ENCODE measurements around the gene GPC5.

The GPC5 gene

GRCh38 chr13:92547266-92547665 is 1148.8 kb downstream of the GPC5 start:
- peak; percentile 0 for DNase-seq (ENCODE audit: low read depth)

GRCh38 chr13:92549276-92549675 is 1150.9 kb downstream of the GPC5 start:
- DNase-seq (ENCODE audit: low read depth), result no peak

GRCh38 chr13:92553470-92554114 is 1155.2 kb downstream of the GPC5 start:
- DNase-seq (ENCODE audit: low read depth), result no peak

GRCh38 chr13:92560883-92561282 is 1162.5 kb downstream of the GPC5 start:
- no peak for DNase-seq (ENCODE audit: low read depth)

- no peak for DNase-seq (ENCODE audit: low read depth)
Measured at GRCh38 chr13:92564942-92565341, 1166.5 kb downstream of the GPC5 start.

- no peak for DNase-seq (ENCODE audit: low read depth)
Measured at GRCh38 chr13:92566767-92567166, 1168.3 kb downstream of the GPC5 start.

GRCh38 chr13:92572190-92572589 is 1173.8 kb downstream of the GPC5 start:
- no peak for DNase-seq (ENCODE audit: low read depth)

- no peak for DNase-seq (ENCODE audit: low read depth)
Measured at GRCh38 chr13:92573467-92574057, 1175.1 kb downstream of the GPC5 start.

GRCh38 chr13:92574499-92574898 is 1176.1 kb downstream of the GPC5 start:
- no peak for DNase-seq (ENCODE audit: low read depth)

GRCh38 chr13:92575777-92576176 is 1177.4 kb downstream of the GPC5 start:
- no peak for DNase-seq (ENCODE audit: low read depth)

- no peak for DNase-seq (ENCODE audit: low read depth)
Measured at GRCh38 chr13:92578358-92578757, 1179.9 kb downstream of the GPC5 start.

- no peak for DNase-seq (ENCODE audit: low read depth)
Measured at GRCh38 chr13:92589955-92590354, 1191.5 kb downstream of the GPC5 start.

- no peak for DNase-seq (ENCODE audit: low read depth)
Measured at GRCh38 chr13:92590503-92590908, 1192.1 kb downstream of the GPC5 start.

- no peak for DNase-seq (ENCODE audit: low read depth)
Measured at GRCh38 chr13:92591117-92591516, 1192.7 kb downstream of the GPC5 start.

GRCh38 chr13:92592757-92593156 is 1194.3 kb downstream of the GPC5 start:
- DNase-seq (ENCODE audit: low read depth), result no peak

GRCh38 chr13:92602560-92602959 is 1204.1 kb downstream of the GPC5 start:
- no peak for DNase-seq (ENCODE audit: low read depth)

- no peak for DNase-seq (ENCODE audit: low read depth)
Measured at GRCh38 chr13:92609376-92609775, 1211.0 kb downstream of the GPC5 start.

- DNase-seq (ENCODE audit: low read depth), result no peak
Measured at GRCh38 chr13:92612892-92613291, 1214.5 kb downstream of the GPC5 start.

- no peak for DNase-seq (ENCODE audit: low read depth)
Measured at GRCh38 chr13:92613921-92614320, 1215.5 kb downstream of the GPC5 start.

- DNase-seq (ENCODE audit: low read depth), result no peak
Measured at GRCh38 chr13:92621985-92622384, 1223.6 kb downstream of the GPC5 start.

GRCh38 chr13:92622905-92623304 is 1224.5 kb downstream of the GPC5 start:
- no peak for DNase-seq (ENCODE audit: low read depth)

GRCh38 chr13:92626274-92626673 is 1227.9 kb downstream of the GPC5 start:
- no peak for DNase-seq (ENCODE audit: low read depth)

GRCh38 chr13:92640936-92641335 is 1242.5 kb downstream of the GPC5 start:
- no peak for DNase-seq (ENCODE audit: low read depth)

- DNase-seq (ENCODE audit: low read depth), result no peak
Measured at GRCh38 chr13:92649140-92649813, 1250.9 kb downstream of the GPC5 start.
